GM21526 (cell line): ENCODE measurements around the gene CCNI2.

Experiments
- ATAC-seq: cut with Tn5 transposase; IDR thresholded peaks from one replicate; pipeline ENCODE4 v1.9.1; 2021; ENCODE audit warnings: moderate library complexity; ENCODE audit not compliant: unreplicated experiment, low FRiP score

Gene CCNI2

DNA sequence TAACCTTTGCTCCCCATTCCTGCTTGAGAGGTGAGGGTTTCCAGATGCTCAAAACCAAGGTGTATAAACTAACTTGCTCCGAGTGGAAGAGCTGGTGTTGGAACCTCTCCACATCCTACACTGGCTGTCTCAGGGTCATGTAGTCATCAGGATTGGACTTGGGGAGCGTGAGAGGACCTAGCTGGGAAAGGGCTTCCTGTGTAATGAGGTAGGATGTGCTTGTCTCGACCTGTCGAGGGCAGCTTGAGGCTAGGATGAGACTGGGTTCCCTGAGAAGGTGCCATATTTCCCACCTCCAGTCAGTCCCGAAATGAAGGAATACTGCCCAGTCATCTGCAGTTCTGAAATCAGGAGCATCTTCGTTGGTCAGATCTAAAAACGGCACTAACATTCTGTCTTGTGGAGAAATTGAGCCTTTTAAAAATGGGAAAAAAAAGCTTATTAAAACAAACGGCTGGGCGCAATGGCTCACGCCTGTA lies 1.3 kb downstream of the CCNI2 start:
- ATAC-seq: no peak

DNA sequence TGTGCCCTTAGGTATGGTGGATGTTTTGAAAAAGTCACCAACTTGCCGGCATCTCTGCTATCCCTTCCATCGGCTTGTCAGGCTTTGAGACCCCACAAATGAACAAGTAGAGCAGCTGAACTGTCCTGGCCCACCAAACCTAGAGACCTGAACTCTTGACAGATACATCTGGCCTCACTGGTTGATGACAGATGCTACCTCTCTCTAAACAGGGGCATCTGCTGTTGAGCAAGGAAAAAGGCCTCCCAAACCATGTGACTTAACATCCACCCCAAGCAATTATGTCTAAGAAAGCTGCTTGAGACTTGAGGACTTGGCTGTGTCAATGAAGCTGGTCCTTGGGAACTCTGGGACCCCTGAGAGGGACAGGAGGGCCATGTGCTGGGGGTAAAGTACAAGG lies 2.3 kb downstream of the CCNI2 start:
- no peak for ATAC-seq

DNA sequence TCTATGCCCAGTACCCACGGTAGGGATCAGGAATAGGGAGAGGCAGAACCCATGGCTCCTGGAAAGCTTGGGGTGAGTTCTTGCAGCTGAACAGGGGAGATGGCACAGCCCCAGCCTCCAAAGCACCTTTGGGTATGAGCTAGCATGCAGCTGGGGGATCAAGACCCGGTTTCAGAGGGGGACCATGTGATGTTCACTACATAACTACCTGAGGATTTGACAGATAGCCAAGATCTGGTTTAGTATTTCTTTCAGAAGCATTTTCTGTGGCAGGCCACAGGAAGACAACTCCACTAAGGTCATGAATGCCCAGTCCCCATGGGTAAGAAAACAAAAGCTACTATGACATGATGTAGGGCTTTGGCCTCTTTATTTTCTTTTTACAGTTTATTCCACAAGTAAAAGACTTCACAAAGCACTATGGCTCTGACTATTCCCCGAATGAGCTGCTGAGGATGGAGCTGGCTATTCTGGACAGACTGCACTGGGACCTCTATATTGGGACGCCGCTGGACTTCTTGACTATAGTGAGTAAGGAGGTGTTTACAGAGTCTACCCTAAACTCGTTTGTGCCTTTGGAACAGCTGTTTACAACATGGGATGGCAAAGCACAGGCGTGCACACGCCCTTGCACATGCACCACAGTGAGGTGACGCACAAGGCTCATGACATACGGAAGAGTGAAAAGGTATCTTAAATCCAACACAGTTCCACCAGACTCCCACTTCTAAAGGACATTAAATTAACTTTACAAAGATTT lies 3.4 kb downstream of the CCNI2 start:
- ATAC-seq: no peak

DNA sequence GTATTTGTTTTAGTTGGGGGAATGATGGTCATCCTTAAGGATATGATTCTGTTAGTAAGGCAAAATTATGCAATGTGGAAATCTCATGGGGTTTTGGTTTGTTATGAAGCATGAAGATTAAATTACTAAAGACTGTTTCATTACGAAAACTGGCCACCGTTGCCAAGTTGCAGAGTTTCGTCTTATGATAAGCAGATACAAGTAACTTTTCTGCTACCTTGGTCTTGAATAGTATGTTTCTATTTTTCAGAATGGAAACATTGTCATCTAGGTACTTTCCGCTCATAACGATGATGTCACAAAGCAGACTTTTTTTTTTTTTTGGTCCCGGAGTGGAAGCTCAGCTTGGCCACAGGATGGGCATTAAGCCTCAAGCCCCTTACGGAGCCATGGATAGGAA lies 4.2 kb downstream of the CCNI2 start:
- ATAC-seq: no peak

DNA sequence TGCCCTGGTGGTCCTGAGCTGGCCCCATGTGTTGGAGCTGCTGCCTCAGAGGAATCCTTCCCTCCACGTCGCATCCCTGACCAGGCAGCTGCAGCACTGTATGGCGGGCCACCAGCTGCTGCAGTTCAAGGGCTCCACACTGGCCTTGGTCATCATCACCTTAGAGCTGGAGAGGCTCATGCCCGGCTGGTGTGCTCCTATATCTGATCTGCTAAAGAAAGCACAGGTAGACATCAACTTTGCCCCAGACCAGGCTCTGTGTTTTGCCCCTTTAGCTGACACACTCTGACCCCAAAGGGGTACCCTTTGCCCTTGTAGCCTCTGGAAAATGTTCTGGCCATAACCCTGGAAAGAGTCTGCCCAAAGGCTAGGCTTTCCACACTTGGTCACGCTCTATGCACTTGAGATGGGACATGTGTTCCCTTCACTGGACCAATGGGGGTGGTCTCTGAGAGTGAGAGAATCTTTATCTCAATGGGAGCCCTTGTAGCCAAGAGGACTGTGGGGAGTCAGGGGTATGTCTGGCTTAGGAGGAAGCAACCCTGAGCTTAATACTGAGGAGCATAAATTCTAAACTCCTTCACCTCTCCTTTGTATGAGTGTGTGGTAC lies 4.8 kb downstream of the CCNI2 start:
- ATAC-seq: no peak

DNA sequence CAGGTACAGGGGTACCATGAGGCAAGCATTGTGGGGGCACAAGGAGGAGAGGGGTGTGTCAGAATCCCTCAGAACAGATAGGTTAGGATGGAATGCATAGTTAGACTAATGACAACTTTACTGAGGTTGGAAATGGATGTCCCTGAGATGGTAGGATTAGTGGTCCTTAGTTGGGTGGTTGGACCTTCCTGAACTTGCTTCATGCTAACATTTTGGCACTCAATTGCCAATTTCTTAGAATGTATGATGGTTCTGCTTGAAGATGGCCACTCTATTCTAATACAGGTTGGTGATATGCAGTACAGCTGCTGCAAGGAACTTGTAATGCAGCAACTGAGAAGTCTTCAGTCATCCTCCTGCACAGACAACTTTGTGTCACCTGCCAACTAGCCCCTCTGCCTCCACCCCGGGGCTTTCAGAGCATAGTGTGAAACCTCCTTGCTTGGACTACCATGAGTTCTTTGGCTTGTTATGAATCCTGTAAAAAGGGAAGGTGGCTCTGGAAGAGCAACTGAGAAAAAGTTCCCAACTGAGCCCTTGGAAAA lies 5.4 kb downstream of the CCNI2 start:
- no peak for ATAC-seq

DNA sequence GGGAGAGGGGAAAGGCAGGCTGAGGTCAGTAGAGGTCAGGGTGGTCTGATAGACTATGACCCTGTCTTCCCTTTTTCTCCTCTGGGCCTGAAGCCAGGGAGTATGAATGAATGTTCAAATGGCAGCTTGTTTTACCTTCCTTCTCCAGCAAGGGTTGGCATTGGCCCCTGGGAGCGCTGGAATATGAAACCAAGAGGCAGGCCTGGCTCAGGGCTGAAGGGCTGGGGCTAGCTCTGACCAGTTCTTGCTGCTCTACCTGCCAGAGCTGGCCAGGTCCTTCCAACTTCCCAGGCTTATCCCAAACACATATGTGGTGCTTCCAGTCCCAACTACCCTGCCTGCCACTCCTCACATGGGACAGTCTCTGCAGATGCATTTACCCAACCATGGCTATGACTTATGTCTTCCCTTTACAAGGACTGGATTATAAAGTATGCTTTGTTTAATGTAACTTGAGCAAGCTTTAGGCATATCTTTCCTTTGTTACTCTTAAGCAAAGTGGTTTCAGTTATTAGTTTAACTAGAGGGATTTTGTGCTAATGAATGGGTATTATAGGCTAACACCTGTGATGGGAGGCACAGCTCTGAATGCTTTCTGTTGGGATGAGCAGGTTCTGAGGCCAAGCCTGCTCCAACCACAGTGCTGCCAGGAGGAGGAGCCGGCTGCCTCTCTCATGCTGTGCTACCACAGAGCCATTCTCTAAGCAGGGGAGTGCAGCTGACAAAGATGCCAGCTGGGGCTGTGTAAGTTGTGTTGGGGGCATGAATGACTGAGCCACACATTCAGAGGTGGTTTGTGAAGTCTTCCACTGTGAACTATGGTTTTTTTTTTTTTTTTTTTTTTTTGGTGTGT lies 6.1 kb downstream of the CCNI2 start:
- no peak for ATAC-seq

DNA sequence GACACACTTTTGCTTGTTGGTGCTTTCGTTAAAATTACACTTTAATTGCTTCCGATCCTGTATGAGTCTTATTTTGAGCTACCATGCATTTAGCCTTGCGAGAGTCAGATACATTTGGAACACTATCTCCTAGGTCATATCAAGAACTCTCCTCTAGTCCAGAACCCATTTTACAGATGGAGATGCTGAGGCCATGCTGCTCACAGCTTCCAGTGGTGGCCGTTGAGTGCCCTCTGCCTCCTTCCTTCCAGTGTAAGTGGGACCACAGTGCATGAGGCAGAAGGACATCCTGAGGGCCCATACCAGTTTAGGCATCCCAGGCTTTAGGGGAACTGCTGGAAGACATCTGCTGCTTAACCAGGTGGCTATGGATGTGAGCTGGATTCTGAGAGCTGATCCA lies 6.9 kb downstream of the CCNI2 start:
- no peak for ATAC-seq

DNA sequence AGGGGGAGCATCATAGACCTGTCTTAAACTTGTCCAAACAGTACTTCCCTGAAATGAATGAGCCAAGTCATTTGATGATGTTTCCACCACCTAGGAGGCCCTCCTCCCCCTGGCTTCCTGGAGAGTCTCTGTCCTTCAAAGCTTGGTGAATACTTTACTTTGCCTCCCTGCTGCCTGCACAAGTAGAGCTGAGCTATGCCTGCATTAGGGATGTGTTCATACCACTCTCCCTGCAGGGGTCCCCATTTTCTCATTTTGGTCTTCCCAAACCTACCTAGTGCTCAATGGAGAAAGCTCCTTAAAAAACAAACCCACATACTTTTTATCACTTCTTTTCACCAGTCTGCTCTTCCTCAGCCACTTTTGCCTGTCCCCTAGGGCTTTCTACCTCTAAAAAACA lies 7.7 kb downstream of the CCNI2 start:
- ATAC-seq: no peak

DNA sequence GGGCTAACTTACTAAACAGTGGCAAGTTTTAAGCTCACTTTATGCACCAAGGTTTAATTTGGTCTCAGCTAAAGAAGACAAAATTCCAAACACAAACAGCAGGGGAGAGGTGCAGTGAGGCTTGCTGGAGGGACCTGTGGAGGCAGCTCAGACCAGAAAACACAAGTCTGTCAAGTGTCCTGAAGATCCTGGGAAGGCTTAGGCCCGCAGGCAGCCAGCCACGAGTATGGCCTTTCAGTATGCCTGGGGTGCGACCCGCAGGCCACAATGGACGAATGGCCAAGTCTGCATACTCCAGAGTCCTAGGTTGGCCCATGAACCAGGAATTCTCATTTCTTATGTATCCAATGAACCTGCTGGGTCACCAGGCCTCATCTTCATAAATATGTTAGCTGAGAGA lies 9.3 kb downstream of the CCNI2 start:
- ATAC-seq: no peak

DNA sequence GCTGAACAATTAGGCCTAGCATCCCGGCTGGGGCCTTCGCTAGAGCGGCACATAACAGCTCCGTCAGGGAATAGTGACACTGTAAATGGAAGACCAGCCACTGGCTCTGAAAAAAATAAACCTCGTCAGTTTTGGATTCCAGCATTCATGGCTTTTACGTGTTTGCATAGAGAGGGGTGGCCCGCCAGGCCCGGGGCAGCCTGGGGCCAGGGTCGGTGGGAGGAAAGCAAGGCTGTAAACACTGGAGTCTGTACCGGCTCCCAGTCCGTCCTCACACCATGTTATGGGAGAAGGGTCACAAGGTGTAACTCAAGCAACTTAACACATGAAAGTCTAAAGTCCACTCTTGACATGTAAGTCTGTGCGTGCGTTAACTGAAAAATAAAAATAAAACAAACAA lies 11.2 kb downstream of the CCNI2 start:
- ATAC-seq: no peak

DNA sequence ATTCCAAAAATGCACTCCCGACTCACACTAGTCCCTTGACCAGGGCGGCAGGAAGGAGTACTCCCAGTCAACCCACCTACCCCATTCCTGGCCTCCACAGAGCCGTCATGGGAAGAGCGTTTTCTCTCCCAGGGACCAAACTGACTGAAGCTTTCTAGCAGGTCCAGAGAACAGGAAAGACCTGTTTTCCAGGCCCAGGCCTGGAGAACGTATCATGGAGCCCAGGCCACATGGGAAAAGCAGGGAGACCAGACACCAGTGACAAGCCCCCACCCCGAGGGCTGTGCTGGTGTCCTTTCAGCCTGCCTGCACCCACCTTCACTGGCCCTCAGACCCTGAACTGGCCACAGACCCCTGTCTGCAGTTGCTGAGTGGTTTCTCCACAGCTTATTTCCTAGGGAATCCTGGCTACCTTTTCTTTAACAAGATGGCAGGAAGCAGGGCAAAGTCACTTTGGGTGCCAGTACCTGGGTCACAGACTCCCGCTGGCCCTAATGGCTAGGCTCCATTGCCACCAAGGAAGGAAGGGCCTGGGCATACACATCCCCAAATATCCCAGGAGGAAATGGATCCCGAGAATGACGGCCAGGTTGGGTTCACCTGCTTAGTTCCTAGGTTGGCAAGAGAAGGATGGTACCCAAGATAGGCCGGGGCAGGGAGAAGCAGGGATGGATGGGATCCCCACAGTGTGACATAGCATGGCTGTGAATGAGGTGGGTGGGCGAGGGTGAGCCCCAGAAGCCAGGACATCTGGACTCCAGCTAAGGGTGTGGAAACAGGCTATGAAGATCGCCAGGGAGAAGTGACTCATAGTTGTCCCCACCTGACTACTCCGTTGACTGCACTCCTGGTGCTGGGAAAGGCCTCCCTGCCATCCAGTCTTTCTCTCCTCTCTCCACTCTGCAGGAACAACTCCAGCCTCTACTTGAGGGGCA lies 12.2 kb downstream of the CCNI2 start:
- no peak for ATAC-seq

DNA sequence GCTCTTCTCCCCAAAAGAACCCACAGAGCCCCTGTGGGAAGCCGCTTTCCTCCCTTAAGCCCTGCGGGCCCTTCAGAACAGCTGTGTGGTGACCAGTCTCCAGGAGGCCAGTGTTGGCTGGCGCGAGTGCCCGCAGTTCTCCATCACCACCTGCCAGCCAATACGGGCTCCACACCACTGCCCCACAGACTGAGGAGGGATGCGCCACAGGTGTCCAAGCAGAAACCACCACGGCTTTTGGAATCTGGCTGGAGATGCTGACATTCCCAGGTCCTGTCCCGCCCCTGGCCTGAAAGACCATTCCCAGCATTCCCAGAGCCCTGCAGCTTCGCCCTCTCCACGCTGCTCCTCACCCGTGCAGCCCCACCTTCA lies 12.8 kb downstream of the CCNI2 start:
- no peak for ATAC-seq

DNA sequence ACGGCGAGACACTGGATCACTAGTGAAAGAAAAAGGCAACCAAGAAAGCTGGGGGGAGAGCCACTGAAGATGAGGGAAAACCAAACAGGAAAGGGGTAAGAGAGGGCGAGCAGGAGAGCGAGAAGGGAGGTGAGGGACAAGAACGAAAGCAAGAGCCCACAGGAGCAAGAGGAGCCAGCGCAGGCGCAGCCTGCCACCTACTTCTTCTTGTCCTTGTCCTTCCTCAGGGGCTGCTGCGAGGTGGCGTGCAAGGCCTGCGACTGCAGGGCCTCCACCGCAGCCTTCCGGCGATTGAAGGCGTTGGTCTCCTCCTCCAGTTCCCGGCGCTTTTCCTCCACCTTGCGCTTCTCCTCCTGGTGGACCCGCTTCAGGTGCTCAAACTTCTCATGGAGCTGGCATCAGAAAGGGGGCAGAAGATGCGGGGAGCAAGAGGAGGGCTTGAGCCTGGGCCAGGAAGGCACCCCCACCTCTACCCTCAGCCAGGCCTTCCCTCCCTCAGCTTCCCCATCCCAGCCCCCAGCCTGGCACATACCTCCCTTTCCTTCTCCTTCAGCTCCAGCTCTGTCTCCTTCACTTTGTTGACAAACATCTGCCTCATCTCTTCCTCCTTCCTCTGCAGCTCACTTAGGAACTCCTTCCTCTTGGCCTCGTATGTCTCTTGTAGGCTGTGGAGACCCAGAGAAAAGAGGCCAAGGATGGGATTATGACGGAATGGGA lies 13.5 kb downstream of the CCNI2 start:
- ATAC-seq: no peak

DNA sequence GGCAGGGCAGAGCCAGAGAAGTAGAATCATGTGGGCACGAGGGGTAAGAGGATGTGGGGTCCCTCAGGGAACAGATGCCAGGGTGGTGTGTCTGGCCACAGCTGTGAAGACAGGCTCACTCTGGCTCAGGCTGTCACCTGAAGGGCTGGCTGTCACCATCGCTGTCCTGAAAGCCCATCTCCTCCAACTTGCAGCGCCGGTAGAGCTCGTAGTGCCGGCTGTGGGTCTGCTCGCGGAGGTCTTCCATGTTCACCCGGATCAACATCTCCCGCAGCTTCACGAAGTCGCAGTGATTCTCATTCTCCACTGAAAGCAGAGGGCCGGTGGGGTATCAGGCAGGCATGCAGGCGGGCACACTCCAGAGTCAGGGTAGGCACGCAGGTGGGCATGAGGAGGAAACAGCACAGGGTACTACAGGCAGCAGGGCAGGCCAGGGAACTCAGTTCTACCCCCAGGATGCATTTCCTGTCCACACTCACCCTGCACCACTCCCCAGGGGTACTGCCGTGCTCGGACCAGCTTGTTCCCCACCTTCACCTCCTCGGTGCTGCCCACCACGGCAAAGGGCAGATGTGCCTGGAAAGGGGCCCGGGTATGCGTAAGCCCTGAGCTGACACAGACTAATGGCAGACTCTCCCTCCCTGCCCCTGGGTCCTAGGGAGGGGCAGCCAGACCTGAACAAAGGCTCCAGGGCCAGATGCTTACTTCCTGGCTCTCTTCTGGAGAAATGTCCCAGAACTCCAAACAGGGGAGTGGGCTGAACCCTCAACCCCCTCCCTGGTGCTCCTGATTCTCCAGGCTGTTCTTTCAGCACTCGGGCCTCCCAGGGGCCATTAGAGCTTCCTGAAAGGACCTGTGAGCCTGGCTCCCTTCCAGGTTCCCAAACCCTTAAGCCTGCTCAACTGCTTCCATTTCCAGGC lies 14.4 kb downstream of the CCNI2 start:
- no peak for ATAC-seq

DNA sequence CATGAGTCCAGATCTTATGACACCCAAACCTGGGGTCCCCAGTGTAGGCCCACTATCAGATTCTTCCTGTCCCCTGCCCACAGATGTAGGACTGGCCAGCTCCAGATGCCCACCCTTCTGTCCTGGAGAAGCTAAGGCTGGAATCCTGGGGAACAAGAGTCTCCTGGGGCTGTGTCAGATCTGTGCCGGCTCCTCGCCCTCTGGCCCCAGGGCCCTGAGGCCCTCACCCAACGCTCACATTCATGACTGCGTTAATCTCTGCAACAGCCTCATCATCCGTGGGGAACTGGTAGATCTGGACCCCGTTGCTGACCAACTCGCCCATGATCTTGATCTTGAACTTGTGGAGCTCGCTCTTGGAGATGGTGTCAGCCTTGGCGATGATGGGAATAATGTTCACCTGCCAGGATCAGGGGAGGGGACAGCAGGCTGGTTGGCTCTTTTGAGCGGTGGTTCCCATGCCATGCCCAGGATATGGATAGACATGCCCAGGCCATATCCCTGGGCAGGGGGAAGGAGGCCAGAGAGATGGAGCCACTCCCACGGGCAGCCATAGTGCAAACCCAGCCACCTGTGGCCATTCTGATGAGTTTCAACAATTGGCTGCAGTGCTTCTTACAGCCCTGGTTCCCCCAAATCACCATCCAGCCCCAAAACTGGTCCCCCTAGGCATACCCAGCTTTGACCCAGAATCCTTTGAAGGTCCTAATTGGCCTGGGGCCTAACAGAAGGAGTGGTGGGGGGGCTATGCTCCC lies 15.2 kb downstream of the CCNI2 start:
- no peak for ATAC-seq

DNA sequence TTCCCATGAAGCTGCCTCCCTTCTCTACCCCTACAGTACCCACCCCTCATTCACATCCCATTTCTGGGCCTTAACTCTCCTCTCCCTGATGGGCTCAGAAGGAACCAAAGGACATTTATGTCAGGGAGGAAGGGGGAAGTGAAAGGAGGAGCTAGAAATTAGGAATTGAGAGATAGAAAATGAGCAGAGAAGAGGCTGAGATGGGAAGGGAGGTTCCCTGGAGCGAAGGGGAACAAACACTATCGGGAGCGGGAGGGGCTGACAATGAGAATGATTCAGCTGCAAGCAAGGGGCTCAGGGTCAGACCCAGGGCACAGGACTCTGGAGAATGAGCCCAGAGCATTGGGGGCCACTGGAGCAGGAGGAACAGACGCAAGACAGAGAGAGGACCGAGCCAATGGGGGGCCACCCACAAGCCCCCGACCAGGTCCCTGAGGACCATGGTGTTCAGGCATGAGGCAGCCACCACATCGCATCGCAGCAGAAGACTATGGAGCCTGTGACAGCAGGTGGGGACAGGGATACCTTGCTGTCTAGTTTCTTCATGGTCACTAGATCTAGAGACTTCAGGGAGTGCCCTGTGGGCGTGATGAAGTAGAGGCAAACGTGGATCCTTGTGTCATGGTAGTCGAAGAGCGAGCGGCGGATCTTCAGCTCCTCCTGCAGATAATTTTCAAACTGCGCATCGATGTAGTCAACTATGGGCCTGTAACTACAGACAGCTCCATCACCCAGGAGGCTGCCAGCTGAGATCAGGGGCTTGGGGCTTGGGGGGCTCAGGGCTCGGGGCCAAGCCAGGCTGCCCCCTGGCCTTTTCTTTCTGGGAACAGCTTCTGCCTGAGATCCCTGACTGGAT lies 16.2 kb downstream of the CCNI2 start:
- ATAC-seq: no peak
